Trophoblast cell (in vitro differentiated cells and primary cell): ENCODE measurements around the gene CIITA.

ENCODE experiments used
- DNase-seq, 2 donors: peaks; one replicate each; pipeline ENCODE4 v3.0.0-alpha.2; 2016
- H2AFZ ChIP-seq: 2 replicates; pipeline ENCODE4 v1.6.1; 2013; ENCODE audit warnings: low read length, moderate library complexity, mild to moderate bottlenecking; ENCODE audit not compliant: insufficient read depth, poor library complexity
- H2AK5ac ChIP-seq: 2 replicates; pipeline ENCODE4 v1.6.1; 2013; ENCODE audit warnings: mild to moderate bottlenecking, low read length
- H2BK120ac ChIP-seq: 2 replicates; pipeline ENCODE4 v1.6.1; 2013; ENCODE audit warnings: low read length, mild to moderate bottlenecking, moderate library complexity; ENCODE audit not compliant: insufficient read depth, poor library complexity
- H2BK12ac ChIP-seq: 2 replicates; pipeline ENCODE4 v1.6.1; 2013; ENCODE audit warnings: mild to moderate bottlenecking, low read length, moderate library complexity
- H2BK5ac ChIP-seq: 2 replicates; pipeline ENCODE4 v1.6.1; 2013; ENCODE audit warnings: low read length, low read depth, moderate library complexity, mild to moderate bottlenecking; ENCODE audit not compliant: poor library complexity
- H3K14ac ChIP-seq: 2 replicates; pipeline ENCODE4 v1.6.1; 2013; ENCODE audit warnings: mild to moderate bottlenecking, low read length
- H3K18ac ChIP-seq: 2 replicates; pipeline ENCODE4 v1.6.1; 2013; ENCODE audit warnings: mild to moderate bottlenecking, low read length
- H3K23ac ChIP-seq: 2 replicates; pipeline ENCODE4 v1.6.1; 2013; ENCODE audit warnings: low read length
- H3K27ac ChIP-seq: 2 replicates; pipeline ENCODE4 v1.5.1; 2013; ENCODE audit warnings: low read depth, mild to moderate bottlenecking, inconsistent platforms, low read length, moderate library complexity
- H3K27me3 ChIP-seq: 2 replicates; pipeline ENCODE4 v1.6.1; 2013; ENCODE audit warnings: inconsistent platforms, mild to moderate bottlenecking, low read length, moderate library complexity; ENCODE audit not compliant: insufficient read depth
- H3K36me3 ChIP-seq, 2 experiments: 1 replicate in 1 of 2; 2 replicates in 1 of 2; pipeline ENCODE4 v1.6.1; 2013; ENCODE audit warnings: low read length in 2 of 2, mild to moderate bottlenecking in 2 of 2, moderate library complexity in 1 of 2; ENCODE audit not compliant: insufficient read depth in 2 of 2, control insufficient read depth in 1 of 2
- H3K4ac ChIP-seq: 2 replicates; pipeline ENCODE4 v1.6.1; 2013; ENCODE audit warnings: low read depth, mild to moderate bottlenecking, low read length, moderate library complexity
- H3K4me1 ChIP-seq, 2 experiments: 1 replicate in 1 of 2; 2 replicates in 1 of 2; pipeline ENCODE4 v1.6.1; 2013; ENCODE audit warnings: low read length in 2 of 2, mild to moderate bottlenecking in 2 of 2, moderate library complexity in 1 of 2; ENCODE audit not compliant: insufficient read depth in 2 of 2, control insufficient read depth in 1 of 2
- H3K4me2 ChIP-seq: 2 replicates; pipeline ENCODE4 v1.6.1; 2013; ENCODE audit warnings: inconsistent platforms, mild to moderate bottlenecking, low read length, moderate library complexity
- H3K4me3 ChIP-seq: 2 replicates; pipeline ENCODE4 v1.5.1; 2013; ENCODE audit warnings: mild to moderate bottlenecking, low read depth, low read length, inconsistent platforms
- H3K79me1 ChIP-seq: one replicate; pipeline ENCODE4 v1.6.1; 2013; ENCODE audit warnings: low read length
- H3K79me2 ChIP-seq: 2 replicates; pipeline ENCODE4 v1.6.1; 2013; ENCODE audit warnings: low read length, mild to moderate bottlenecking; ENCODE audit not compliant: control insufficient read depth, insufficient read depth, poor library complexity
- H3K9ac ChIP-seq: 2 replicates; pipeline ENCODE4 v1.6.1; 2013; ENCODE audit warnings: mild to moderate bottlenecking, low read length
- H3K9me3 ChIP-seq: 2 replicates; pipeline ENCODE4 v1.6.1; 2013; ENCODE audit warnings: low read depth, mild to moderate bottlenecking, control low read depth, inconsistent platforms, low read length; ENCODE audit not compliant: insufficient read depth
- H4K12ac ChIP-seq: 2 replicates; pipeline ENCODE4 v1.6.1; 2013; ENCODE audit warnings: low read depth, mild to moderate bottlenecking, low read length, moderate library complexity
- H4K8ac ChIP-seq: 2 replicates; pipeline ENCODE4 v1.6.1; 2013; ENCODE audit warnings: low read depth, mild to moderate bottlenecking, low read length, moderate library complexity
- H4K91ac ChIP-seq: one replicate; pipeline ENCODE4 v1.6.1; 2013; ENCODE audit warnings: low read depth, mild to moderate bottlenecking, low read length, moderate library complexity
- WGBS: extraction: QIAGEN DNeasy Blood & Tissue Kit; methylation state at CpG from one replicate; pipeline ENCODE4 v1.1.7; 2013; ENCODE audit warnings: missing lambda C conversion rate; ENCODE audit not compliant: insufficient read length, insufficient coverage; ENCODE audit errors: extremely low coverage; 5-methylcytosine and 5-hydroxymethylcytosine counted together

Gene CIITA

GRCh38 chr16:10871157-10871991, 5.6 kb upstream of the CIITA start:
- Histone ChIP-seq H4K12ac (no peak overlapping the region), H3K4me3 (no peak overlapping the region), H3K14ac (no peak overlapping the region), H3K27me3 (no peaks in the 10 kb centered on the region), H3K27ac (no peak overlapping the region), H4K91ac (no peak overlapping the region), H3K9me3 (no peaks in the 10 kb centered on the region), H3K18ac (no peak overlapping the region), H2AK5ac (no peak overlapping the region), H3K23ac (no peak overlapping the region), H3K4me2 (no peak overlapping the region), H3K36me3 (no peaks in the 10 kb centered on the region), H3K4ac (no peak overlapping the region), H2BK120ac (no peak overlapping the region), H3K79me2 (no peaks in the 10 kb centered on the region), H2BK12ac (no peak overlapping the region), H4K8ac (no peak overlapping the region), H2AFZ (no peak overlapping the region), H3K4me1 (no peaks in the 10 kb centered on the region), H2BK5ac (no peak overlapping the region), H3K79me1 (no peaks in the 10 kb centered on the region), H3K9ac (no peak overlapping the region)
- WGBS: no CpG with 5 or more reads among the region's 10 CpGs
- peak; percentile 23 to 37 for DNase-seq

- WGBS: no CpG with 5 or more reads among the region's 2 CpGs
- no peak overlapping the region for H4K91ac ChIP-seq
- no peak overlapping the region for H2AFZ ChIP-seq
- H3K9me3 ChIP-seq: no peaks in the 10 kb centered on the region
- no peak overlapping the region for H4K8ac ChIP-seq
- no peak overlapping the region for H3K4me3 ChIP-seq
- no peak overlapping the region for H2BK120ac ChIP-seq
- H3K27ac ChIP-seq: no peak overlapping the region
- H3K79me2 ChIP-seq: no peaks in the 10 kb centered on the region
- no peaks in the 10 kb centered on the region for H3K4me1 ChIP-seq
- H3K18ac ChIP-seq: no peak overlapping the region
- H3K9ac ChIP-seq: no peak overlapping the region
- no peak overlapping the region for H2AK5ac ChIP-seq
- H3K23ac ChIP-seq: no peak overlapping the region
- no peaks in the 10 kb centered on the region for H3K36me3 ChIP-seq
- H2BK5ac ChIP-seq: no peak overlapping the region
- H4K12ac ChIP-seq: no peak overlapping the region
- H2BK12ac ChIP-seq: no peak overlapping the region
- no peaks in the 10 kb centered on the region for H3K79me1 ChIP-seq
- no peak overlapping the region for H3K14ac ChIP-seq
- no peak overlapping the region for H3K4ac ChIP-seq
- no peak for DNase-seq
- H3K4me2 ChIP-seq: no peak overlapping the region
- H3K27me3 ChIP-seq: peaks cover 7% of the 10 kb centered on the region
Observed at GRCh38 chr16:10876315-10876714, 687 bp upstream of the CIITA start.

- Histone ChIP-seq H3K18ac (no peak overlapping the region), H4K8ac (no peak overlapping the region), H2AK5ac (no peak overlapping the region), H4K91ac (no peak overlapping the region), H4K12ac (no peak overlapping the region), H2BK120ac (no peak overlapping the region), H3K4me2 (no peak overlapping the region), H2BK12ac (no peak overlapping the region), H3K4me3 (no peak overlapping the region), H3K9ac (no peak overlapping the region), H3K27me3 (peaks cover 7% of the 10 kb centered on the region), H2AFZ (no peak overlapping the region), H3K4me1 (no peaks in the 10 kb centered on the region), H3K4ac (no peak overlapping the region), H3K14ac (no peak overlapping the region), H3K36me3 (no peaks in the 10 kb centered on the region), H3K9me3 (no peaks in the 10 kb centered on the region), H3K23ac (no peak overlapping the region), H3K79me1 (no peaks in the 10 kb centered on the region), H3K79me2 (no peaks in the 10 kb centered on the region), H3K27ac (no peak overlapping the region), H2BK5ac (no peak overlapping the region)
- no CpG with 5 or more reads among the region's 8 CpGs for WGBS
- DNase-seq: no peak
Observed at GRCh38 chr16:10877472-10877946, 507 bp downstream of the CIITA start.

- Histone ChIP-seq H4K12ac (no peak overlapping the region), H3K79me2 (no peaks in the 10 kb centered on the region), H3K4me2 (no peak overlapping the region), H2BK120ac (no peak overlapping the region), H3K4me3 (no peak overlapping the region), H3K27me3 (peaks cover 7% of the 10 kb centered on the region), H3K14ac (no peak overlapping the region), H3K9ac (no peak overlapping the region), H3K9me3 (no peaks in the 10 kb centered on the region), H3K4me1 (peaks cover 5 to 6% of the 10 kb centered on the region in 2 experiments), H3K27ac (no peak overlapping the region), H4K8ac (no peak overlapping the region), H4K91ac (no peak overlapping the region), H2BK12ac (no peak overlapping the region), H3K79me1 (no peaks in the 10 kb centered on the region), H2AK5ac (no peak overlapping the region), H3K4ac (no peak overlapping the region), H3K23ac (no peak overlapping the region), H3K36me3 (no peaks in the 10 kb centered on the region), H3K18ac (no peak overlapping the region), H2BK5ac (no peak overlapping the region), H2AFZ (no peak overlapping the region)
- no peak for DNase-seq
- no CpG with 5 or more reads among the region's 4 CpGs for WGBS
Observed at GRCh38 chr16:10878328-10878643, 1.3 kb downstream of the CIITA start.
